Measurements from ENCODE around the gene BRINP2. TPM values are rescaled to one million over a fixed set of nuclear protein-coding genes. Genes with fewer than 3 reads are reported as not detected.

Gene BRINP2, protein sequence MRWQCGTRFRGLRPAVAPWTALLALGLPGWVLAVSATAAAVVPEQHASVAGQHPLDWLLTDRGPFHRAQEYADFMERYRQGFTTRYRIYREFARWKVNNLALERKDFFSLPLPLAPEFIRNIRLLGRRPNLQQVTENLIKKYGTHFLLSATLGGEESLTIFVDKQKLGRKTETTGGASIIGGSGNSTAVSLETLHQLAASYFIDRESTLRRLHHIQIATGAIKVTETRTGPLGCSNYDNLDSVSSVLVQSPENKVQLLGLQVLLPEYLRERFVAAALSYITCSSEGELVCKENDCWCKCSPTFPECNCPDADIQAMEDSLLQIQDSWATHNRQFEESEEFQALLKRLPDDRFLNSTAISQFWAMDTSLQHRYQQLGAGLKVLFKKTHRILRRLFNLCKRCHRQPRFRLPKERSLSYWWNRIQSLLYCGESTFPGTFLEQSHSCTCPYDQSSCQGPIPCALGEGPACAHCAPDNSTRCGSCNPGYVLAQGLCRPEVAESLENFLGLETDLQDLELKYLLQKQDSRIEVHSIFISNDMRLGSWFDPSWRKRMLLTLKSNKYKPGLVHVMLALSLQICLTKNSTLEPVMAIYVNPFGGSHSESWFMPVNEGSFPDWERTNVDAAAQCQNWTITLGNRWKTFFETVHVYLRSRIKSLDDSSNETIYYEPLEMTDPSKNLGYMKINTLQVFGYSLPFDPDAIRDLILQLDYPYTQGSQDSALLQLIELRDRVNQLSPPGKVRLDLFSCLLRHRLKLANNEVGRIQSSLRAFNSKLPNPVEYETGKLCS
- total RNA-seq (2022) (not detected in 2 replicates), Bru-seq, nascent RNA (percentile 1 among the genes with signal in this experiment), BruChase-seq, experiment 1, labeled RNA remaining after a 6-hour chase (percentile 2 among the genes with signal in this experiment), BruChase-seq, experiment 2, labeled RNA remaining after a 2-hour chase (percentile 1 among the genes with signal in this experiment)
- long read RNA-seq, result 0 reads

DNA sequence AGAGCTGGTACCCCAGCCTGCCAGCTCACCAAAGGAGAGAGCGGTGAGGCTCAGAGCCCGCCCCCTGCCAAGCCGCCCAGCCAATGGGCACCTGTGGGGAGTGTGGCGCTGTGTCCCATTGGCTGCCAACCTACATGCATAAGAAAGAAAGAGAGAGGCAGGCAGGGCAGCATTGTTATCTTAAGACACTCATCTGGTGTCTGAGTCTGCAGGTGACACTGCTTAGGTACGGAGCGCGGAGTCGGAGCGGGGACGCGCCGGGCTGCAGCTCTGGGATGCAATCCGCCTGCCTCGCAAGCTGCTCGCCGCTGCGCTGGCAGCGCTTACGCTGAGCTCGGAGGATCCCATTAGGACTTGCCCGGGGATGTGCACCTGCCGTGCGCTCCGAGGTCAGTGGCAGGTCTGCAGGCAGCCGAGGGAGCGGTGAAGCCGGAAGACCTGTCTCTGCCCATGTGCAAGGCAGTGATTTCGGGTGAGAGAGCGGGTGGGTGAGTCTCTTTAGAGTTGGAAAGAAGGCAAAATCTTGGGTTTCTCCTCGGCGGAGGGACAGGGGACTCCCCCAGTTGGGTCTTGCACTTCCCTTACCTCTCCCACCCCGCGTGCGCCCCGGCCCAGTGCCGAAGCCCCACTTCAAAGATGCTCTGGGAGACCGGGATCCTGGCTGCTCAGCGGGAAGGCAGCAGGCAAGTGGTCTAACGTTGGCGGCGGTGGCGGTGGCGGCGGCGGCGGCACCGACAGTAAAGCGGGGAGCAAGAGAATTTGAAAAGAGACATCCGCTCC lies at the start of gene BRINP2:
Gene BRINP2 (plus strand): TSS at position 203 of the 780 bp plus-strand sequence. CDS start 58,919 bp downstream, outside the sequence.
- Mint-ChIP-seq H3K27ac (ENCODE audit: low read depth, unreplicated experiment) (no peak within 1 kb of the TSS), H3K27me3 (ENCODE audit: insufficient read depth, unreplicated experiment) (peaks cover 30% of the 10 kb centered on the region), H3K4me3 (ENCODE audit: unreplicated experiment) (no peak within 1 kb of the TSS), H3K9me3 (ENCODE audit: unreplicated experiment) (no peaks in the 10 kb centered on the region), H3K36me3 (ENCODE audit: insufficient read depth, unreplicated experiment) (no peaks in the 10 kb centered on the region), H3K4me1 (ENCODE audit: insufficient read depth, unreplicated experiment) (no peaks in the 10 kb centered on the region)
- TF ChIP-seq, protein P1, sequence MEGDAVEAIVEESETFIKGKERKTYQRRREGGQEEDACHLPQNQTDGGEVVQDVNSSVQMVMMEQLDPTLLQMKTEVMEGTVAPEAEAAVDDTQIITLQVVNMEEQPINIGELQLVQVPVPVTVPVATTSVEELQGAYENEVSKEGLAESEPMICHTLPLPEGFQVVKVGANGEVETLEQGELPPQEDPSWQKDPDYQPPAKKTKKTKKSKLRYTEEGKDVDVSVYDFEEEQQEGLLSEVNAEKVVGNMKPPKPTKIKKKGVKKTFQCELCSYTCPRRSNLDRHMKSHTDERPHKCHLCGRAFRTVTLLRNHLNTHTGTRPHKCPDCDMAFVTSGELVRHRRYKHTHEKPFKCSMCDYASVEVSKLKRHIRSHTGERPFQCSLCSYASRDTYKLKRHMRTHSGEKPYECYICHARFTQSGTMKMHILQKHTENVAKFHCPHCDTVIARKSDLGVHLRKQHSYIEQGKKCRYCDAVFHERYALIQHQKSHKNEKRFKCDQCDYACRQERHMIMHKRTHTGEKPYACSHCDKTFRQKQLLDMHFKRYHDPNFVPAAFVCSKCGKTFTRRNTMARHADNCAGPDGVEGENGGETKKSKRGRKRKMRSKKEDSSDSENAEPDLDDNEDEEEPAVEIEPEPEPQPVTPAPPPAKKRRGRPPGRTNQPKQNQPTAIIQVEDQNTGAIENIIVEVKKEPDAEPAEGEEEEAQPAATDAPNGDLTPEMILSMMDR (IDR thresholded peaks at IDR 0.05; ENCODE audit: unreplicated experiment), result no peak
- DNase-seq (ENCODE audit: unreplicated experiment), result peak; percentile 43
- intact Hi-C loops (cut with micrococcal nuclease), result no loop called here
- CTCF ChIA-PET, result interaction anchor here (1.1 kb wide), 1 partner anchor 273 kb away, joined by 5 read pairs; no protein-coding TSS in a partner anchor
- no TSS peak for BruUV-seq (replicated peaks)
- POLR2A ChIA-PET, result no interaction called here

DNA sequence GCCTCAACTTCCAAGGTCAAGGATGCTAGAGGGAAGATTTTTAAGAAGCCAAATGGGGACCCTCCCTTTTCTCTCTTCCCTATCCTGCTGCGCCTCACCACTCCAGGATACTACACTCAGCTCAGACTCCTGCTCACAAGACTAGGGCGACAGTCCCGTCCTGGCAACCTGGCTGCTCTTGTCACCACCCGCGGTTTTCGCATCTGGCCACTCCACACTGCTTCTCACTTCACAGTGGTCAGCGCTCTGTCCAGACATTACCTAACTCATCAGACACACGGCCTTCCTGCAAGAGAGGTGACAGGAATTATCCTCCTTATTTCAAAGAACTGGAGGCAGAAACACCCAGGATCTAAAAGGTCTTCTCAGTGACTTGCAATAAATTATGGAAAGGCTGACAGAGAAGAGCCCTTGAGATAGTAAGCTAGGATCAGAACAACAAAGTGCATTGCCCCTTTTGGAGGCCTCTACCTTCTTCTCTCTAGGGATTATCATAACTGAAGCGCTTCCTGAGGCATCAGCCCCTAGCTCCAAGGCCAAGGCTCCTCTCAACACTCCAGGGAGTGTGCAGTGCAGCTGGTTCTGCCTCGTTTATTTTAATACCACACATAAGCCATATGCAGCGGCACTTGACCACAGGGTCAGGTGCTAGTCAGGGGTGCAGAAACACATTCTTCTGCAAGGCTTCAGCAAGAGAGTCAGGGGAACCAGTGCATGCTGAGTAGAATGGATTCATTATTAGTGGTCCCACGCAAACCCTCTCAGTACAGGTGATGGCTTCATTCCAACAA lies 48.1 kb upstream of the BRINP2 start:
- H3K27ac Mint-ChIP-seq (ENCODE audit: low read depth, unreplicated experiment), result no peak overlapping the region
- TF ChIP-seq, protein P1 (IDR thresholded peaks at IDR 0.05; ENCODE audit: unreplicated experiment), result no peak
- no peaks in the 10 kb centered on the region for H3K9me3 Mint-ChIP-seq (ENCODE audit: unreplicated experiment)
- intact Hi-C loops (cut with micrococcal nuclease), result no loop called here
- POLR2A ChIA-PET, result no interaction called here
- H3K4me1 Mint-ChIP-seq (ENCODE audit: insufficient read depth, unreplicated experiment), result no peaks in the 10 kb centered on the region
- CTCF ChIA-PET, result interaction anchor here (0.6 to 0.8 kb wide), 3 partner anchors 59 to 807 kb away, joined by 3 read pairs; no protein-coding TSS in a partner anchor
- no peak overlapping the region for H3K4me3 Mint-ChIP-seq (ENCODE audit: unreplicated experiment)
- no peak for DNase-seq (ENCODE audit: unreplicated experiment)
- no TSS peak for BruUV-seq (replicated peaks)
- H3K27me3 Mint-ChIP-seq (ENCODE audit: insufficient read depth, unreplicated experiment), result peaks cover 41% of the 10 kb centered on the region
- H3K36me3 Mint-ChIP-seq (ENCODE audit: insufficient read depth, unreplicated experiment), result no peaks in the 10 kb centered on the region

DNA sequence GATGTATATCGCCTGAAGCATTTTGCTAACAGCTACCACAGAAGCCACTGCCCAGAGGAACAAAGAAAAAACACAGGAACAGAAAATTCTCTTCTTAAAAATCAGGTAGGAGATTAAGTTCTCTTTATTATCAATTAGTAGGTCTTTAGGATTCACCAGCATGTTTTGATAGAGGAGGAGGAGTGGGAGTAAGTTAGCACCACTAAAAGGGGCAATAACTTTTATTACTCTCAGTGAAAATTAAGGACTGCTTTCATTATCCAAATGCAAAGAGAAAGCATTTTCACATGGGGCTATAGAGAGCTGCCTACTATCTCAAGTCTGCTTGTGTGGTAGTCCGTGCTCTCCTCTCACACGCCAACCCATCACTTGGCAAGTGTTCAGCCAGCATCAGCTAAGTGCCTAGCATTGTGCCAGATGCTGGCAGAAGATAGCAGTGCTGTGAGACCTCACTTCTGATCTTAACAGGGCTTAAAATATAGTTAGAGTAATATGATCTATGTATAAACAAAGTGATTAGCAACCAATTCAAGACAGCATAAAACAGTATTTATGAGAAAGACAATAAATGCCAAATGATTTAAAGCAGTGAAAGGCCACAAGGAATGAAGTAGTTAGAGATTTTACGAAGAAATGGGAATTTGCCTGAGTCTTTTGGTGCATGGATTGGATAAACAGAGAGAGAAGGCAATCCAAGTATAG lies 46.0 kb upstream of the BRINP2 start:
- TF ChIP-seq, protein P1 (IDR thresholded peaks at IDR 0.05; ENCODE audit: unreplicated experiment), result no peak
- H3K9me3 Mint-ChIP-seq (ENCODE audit: unreplicated experiment), result no peaks in the 10 kb centered on the region
- no peak overlapping the region for H3K4me3 Mint-ChIP-seq (ENCODE audit: unreplicated experiment)
- no peak for DNase-seq (ENCODE audit: unreplicated experiment)
- BruUV-seq (replicated peaks), result no TSS peak
- intact Hi-C loops (cut with micrococcal nuclease), result no loop called here
- CTCF ChIA-PET, result interaction anchor here (0.5 to 1.2 kb wide), 2 partner anchors 27 to 228 kb away, joined by 3 read pairs; no protein-coding TSS in a partner anchor
- peaks cover 54% of the 10 kb centered on the region for H3K27me3 Mint-ChIP-seq (ENCODE audit: insufficient read depth, unreplicated experiment)
- no peaks in the 10 kb centered on the region for H3K4me1 Mint-ChIP-seq (ENCODE audit: insufficient read depth, unreplicated experiment)
- no peaks in the 10 kb centered on the region for H3K36me3 Mint-ChIP-seq (ENCODE audit: insufficient read depth, unreplicated experiment)
- H3K27ac Mint-ChIP-seq (ENCODE audit: low read depth, unreplicated experiment), result no peak overlapping the region
- POLR2A ChIA-PET, result no interaction called here

Measured in MCF 10A (cell line).